Stimulated activated CD8-positive, alpha-beta memory T cell treated with anti-CD3 and anti-CD28 coated beads, Interleukin-15, amount 100 ng/mL, for 1 hour (primary cell): Measurements from ENCODE around the gene MGAT4C.

Source experiments
- DNase-seq: peaks from one replicate; pipeline ENCODE4 v3.0.0-alpha.2; 2020; ENCODE audit warnings: low read depth

Gene MGAT4C

GRCh38 chr12:86229772-86230171 lies 26.4 kb downstream of the MGAT4C start:
- no peak for DNase-seq

GRCh38 chr12:86228656-86229055 lies 27.5 kb downstream of the MGAT4C start:
- DNase-seq: no peak

DNA sequence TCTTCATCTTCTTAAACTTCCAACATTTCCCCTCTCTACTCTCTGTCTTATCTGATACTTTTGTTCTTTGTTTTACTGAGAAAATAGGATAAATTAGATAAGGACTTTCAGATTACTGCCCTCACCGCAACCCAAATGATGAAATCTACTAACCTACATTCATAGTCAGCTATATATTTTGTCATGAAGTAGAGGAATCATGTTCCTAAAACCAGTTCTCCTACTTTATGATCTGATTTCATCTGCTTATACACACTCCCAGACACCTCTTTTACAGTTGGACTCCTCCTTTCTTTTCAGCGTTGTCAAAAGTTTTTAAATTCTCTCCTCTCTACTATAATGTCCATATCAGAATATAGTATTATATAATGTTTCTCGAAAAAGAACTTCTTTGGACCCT lies 29.7 kb downstream of the MGAT4C start:
- DNase-seq: no peak

DNA sequence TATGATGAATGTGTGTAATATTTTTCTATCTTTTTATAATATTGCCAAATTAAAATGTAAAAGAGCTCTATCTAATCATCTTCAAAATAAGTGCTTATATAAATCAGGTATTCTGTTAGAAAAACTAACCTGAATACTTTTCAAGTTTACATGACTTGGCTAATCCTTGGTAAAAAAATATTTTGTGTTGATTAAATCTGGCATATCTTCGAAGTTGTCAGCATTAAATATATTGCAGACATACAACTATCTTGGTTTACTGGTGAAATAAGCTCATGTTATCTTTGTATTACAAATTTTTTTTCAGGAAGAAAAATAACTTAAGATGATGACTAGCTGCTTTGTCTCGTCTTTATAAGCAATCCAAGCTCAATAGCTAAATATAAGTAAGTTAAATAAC lies 39.6 kb downstream of the MGAT4C start:
- DNase-seq: no peak

DNA sequence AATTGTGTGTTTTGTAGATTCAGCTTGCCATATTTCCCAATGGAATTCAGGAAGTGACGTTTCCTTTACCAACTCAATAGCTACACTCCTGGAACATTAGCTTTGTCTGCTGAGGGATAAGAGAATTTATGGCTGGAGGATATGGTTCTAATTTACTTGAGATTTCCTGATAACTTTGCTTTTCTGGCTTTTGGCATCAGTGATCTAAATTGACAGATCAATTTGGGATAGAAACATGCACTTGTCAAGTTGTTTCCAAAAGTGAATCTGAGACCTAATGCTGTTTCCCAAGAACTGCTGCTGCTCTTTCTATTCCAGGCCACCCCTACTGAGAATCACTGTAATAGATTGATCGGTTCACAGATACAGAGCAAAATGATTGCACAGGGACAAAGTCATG lies 43.2 kb downstream of the MGAT4C start:
- no peak for DNase-seq

- no peak for DNase-seq
These were observed 57.3 kb downstream of the MGAT4C start for GRCh38 chr12:86198696-86199444.

DNA sequence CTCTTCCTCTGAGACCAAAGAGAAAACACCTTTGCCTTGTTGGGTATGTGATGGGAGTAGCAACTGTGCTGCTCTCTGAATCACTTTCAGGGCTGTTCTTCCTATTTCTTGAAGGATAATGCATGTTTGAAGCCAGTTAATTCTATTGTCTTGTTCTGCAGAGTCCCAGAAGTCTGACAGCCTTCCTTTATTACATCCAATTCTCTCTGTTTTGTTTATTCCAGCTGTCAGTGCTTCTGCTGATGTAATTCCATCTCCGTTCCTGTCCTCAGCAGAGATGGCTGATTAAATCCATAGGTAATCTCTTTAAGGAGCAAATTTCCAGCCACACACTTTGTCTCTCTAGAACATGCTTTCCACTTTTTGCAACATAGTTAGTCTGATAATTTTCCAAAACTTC lies 59.7 kb downstream of the MGAT4C start:
- no peak for DNase-seq

- DNase-seq: no peak
These were observed 61.5 kb downstream of the MGAT4C start for GRCh38 chr12:86194721-86195120.

GRCh38 chr12:86193931-86194330 lies 62.3 kb downstream of the MGAT4C start:
- DNase-seq: no peak

GRCh38 chr12:86188226-86188625 lies 68.0 kb downstream of the MGAT4C start:
- DNase-seq: no peak

DNA sequence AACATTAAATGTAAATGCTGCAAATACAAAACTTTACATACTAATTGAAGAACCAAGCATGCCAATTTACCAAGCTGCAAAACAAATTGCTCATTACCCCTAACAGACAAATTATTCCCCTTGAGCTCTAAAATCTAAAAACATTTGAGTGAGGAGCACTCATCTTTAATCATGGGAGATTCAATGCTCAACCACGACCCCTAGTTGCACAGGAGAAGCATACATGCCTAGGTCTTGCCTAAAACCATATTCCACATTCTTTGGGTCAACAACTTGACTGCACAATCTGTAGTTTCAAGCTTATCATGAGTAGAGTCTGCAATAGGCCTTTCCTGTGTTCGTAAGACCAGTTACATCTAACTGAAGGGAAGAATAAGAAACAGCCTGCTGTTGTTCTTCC lies 69.7 kb downstream of the MGAT4C start:
- no peak for DNase-seq

- DNase-seq: no peak
These were observed 76.3 kb downstream of the MGAT4C start for GRCh38 chr12:86179855-86180254.

DNA sequence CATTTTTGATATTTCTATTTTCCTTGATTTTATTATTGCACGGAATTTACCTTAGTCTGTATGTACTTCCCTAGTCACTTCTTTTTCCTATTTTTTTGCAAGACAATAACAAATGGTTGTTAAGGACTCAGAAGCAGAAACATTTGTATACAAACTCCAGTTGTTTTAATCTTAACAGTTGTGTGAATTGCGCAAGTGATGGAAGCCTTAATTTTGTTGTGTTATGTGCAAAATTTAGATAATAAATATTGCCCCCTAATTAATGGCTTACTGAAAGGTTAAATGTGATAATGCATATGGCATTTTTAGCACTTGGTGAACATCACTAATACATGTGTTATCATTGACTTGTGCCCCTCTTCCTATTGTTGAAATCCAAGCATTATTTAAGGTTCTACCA lies 82.0 kb downstream of the MGAT4C start:
- DNase-seq: no peak

DNA sequence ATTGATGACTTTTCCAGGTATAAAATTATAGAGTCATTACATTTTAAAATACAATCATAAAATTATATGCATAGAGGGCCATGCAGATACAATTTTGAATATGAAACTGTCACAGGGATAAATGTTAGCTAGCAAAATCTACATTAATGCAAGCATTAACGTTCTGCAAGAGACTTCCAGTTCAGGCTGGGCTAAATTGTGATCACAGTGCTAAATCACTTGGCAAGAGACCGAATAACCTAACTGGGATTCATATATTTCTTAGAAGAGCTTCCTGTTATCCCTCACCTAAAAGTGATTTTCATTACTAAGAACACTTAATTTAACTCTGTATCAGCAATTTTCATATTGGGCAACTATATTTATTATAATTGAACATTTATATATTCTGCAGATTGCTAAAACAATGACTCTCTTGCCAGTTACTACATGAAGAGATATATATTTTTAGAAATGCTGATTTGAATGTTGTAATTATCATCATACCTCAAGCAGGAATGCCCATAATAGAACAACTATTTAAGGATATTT lies 83.2 kb downstream of the MGAT4C start:
- DNase-seq: no peak

GRCh38 chr12:86170051-86170450 lies 86.1 kb downstream of the MGAT4C start:
- DNase-seq: no peak

GRCh38 chr12:86158956-86159355 lies 97.2 kb downstream of the MGAT4C start:
- DNase-seq: no peak

GRCh38 chr12:86154620-86155019 lies 101.6 kb downstream of the MGAT4C start:
- DNase-seq: no peak

DNA sequence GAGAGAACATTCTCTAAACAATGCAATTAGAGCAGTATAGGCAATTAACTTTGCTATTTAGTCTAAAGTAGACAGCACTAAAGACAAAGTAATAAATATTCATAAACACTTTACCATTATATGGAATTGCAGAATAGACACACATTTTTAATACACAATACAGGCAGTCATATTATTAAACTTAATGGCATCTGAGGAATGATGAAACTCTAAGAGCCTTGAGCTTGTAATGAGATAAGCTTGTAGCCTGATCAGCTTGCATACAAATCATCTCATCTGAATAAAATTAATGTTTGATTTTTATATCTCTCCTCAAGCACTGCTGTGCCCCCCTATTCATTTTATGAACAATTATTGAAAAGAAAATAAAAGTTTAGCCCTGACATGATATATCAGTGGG lies 107.6 kb downstream of the MGAT4C start:
- no peak for DNase-seq

- DNase-seq: no peak
These were observed 108.1 kb downstream of the MGAT4C start for GRCh38 chr12:86148071-86148470.

DNA sequence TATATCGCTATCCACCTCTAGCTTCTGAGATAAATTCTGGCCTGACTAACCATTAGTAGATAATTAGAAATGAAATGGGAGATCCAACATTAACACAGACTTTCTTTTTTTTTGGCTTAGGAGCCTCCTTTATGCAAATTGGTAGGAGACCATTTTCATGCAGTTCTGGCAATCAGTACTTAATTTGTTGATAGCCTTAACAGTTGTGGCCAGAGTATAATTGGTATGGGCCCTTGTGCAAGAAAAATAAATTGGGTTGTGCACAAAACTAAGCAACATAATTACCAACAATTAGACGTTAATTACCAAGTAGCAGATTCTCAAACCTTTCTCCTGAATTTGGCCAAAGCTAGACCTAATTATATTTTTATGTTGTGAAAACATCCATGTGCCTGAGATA lies 111.0 kb downstream of the MGAT4C start:
- no peak for DNase-seq

- DNase-seq: no peak
These were observed 113.0 kb downstream of the MGAT4C start for GRCh38 chr12:86143162-86143561.

- DNase-seq: no peak
These were observed 116.5 kb downstream of the MGAT4C start for GRCh38 chr12:86139671-86140070.

- no peak for DNase-seq
These were observed 117.4 kb downstream of the MGAT4C start for GRCh38 chr12:86138770-86139169.

- DNase-seq: no peak
These were observed 118.3 kb downstream of the MGAT4C start for GRCh38 chr12:86137936-86138335.
